HEK293T (cell line): ENCODE measurements around the gene HYKK.

ENCODE experiments used
- ELF4 ChIP-seq: fragments of 450-650 bp; IDR thresholded peaks from 2 replicates; pipeline ENCODE4 v1.6.1; 2017; ENCODE audit warnings: antibody characterized with exemption
- FOXA1 ChIP-seq: fragments of 450-650 bp; IDR thresholded peaks from 2 replicates; pipeline ENCODE4 v1.6.1; 2016; ENCODE audit warnings: mild to moderate bottlenecking
- FOXM1 ChIP-seq: fragments of 450-650 bp; IDR thresholded peaks from 2 replicates; pipeline ENCODE4 v1.6.1; 2017; ENCODE audit warnings: mild to moderate bottlenecking, borderline replicate concordance
- HDGF ChIP-seq: fragments of 450-650 bp; IDR thresholded peaks from 2 replicates; pipeline ENCODE4 v1.6.1; 2017; ENCODE audit warnings: antibody characterized with exemption, borderline replicate concordance
- NFRKB ChIP-seq: fragments of 450-650 bp; IDR thresholded peaks from 2 replicates; pipeline ENCODE4 v1.6.1; 2016; ENCODE audit warnings: mild to moderate bottlenecking, moderate library complexity
- SP1 ChIP-seq: fragments of 450-650 bp; IDR thresholded peaks from 2 replicates; pipeline ENCODE4 v1.6.1; 2017
- SUZ12 ChIP-seq: fragments of 450-650 bp; IDR thresholded peaks from 2 replicates; pipeline ENCODE4 v1.6.1; 2016; ENCODE audit warnings: mild to moderate bottlenecking

GRCh38 chr15:78540141-78540870 lies 32.9 kb downstream of the HYKK start, which contains the start of gene PSMA4:
- TF ChIP-seq HDGF = no peak
- TF ChIP-seq NFRKB = no peak
- TF ChIP-seq SP1 = no peak
- TF ChIP-seq SUZ12 = no peak
- TF ChIP-seq FOXM1 = no peak
- peak; percentile 95 for TF ChIP-seq ELF4
- TF ChIP-seq FOXA1 = no peak
